GM11168 (cell line): ENCODE data around the gene OR5M11.
"Not testable (repeated sequence)": the region's sequence is repeated elsewhere in the genome, so short reads cannot be mapped to it uniquely, and the experiment has no call there.

ENCODE experiments used
- in situ Hi-C: fragments of 300-500 bp; cut with MboI; formaldehyde crosslinking; loops from one replicate; pipeline ENCODE4 v1.12.0; 2022; ENCODE audit warnings: low sequenced_read_pairs; ENCODE audit not compliant: unreplicated experiment

Gene OR5M11

GRCh38 chr11:56543157-56543556 is at the start of gene OR5M11:
TSS of gene OR5M11 (minus strand) at chr11:56543257. CDS start at chr11:56543257, 0 bp downstream.
- in situ Hi-C loops = no loop called here

- in situ Hi-C loops = not testable (repeated sequence)
These were observed 49.1 kb upstream of the OR5M11 start for GRCh38 chr11:56592088-56592717.

GRCh38 chr11:56577621-56578020 is 34.6 kb upstream of the OR5M11 start, which contains the start of gene OR5M10:
TSS of gene OR5M10 (minus strand) at chr11:56577721. CDS start at chr11:56577721, 0 bp downstream.
- in situ Hi-C loops = no loop called here

GRCh38 chr11:56558574-56558973 is 15.5 kb upstream of the OR5M11 start:
- in situ Hi-C loops = no loop called here

GRCh38 chr11:56554691-56555090 is 11.6 kb upstream of the OR5M11 start:
- in situ Hi-C loops = not testable (repeated sequence)

- in situ Hi-C loops = no loop called here
These were observed 2.5 kb upstream of the OR5M11 start for GRCh38 chr11:56545531-56545930.

GRCh38 chr11:56543739-56544138 is 682 bp upstream of the OR5M11 start:
- in situ Hi-C loops = no loop called here

GRCh38 chr11:56533054-56533740 is 9.9 kb downstream of the OR5M11 start:
- in situ Hi-C loops = no loop called here

GRCh38 chr11:56531856-56532255 is 11.2 kb downstream of the OR5M11 start:
- in situ Hi-C loops = no loop called here

GRCh38 chr11:56522008-56522407 is 21.0 kb downstream of the OR5M11 start:
- in situ Hi-C loops = no loop called here

GRCh38 chr11:56513280-56513679 is 29.8 kb downstream of the OR5M11 start:
- in situ Hi-C loops = no loop called here

GRCh38 chr11:56509439-56509838 is 33.6 kb downstream of the OR5M11 start:
- in situ Hi-C loops = no loop called here

- in situ Hi-C loops = no loop called here
These were observed 46.0 kb downstream of the OR5M11 start for GRCh38 chr11:56497010-56497409.

GRCh38 chr11:56495117-56495516 is 47.9 kb downstream of the OR5M11 start:
- in situ Hi-C loops = no loop called here
